Measurements from ENCODE around the gene ACSM3. TPM values are rescaled to one million over a fixed set of nuclear protein-coding genes. Genes with fewer than 3 reads are reported as not detected.

Gene ACSM3
- total RNA-seq, 1 donor from 2014 or later: 8.9 TPM

Other genes with a start within 250 kb of the ACSM3 start
- 4.6 TPM for gene ACSM2B, start 187.6 kb upstream of the ACSM3 start, total RNA-seq (ENCODE audit: insufficient read depth, low replicate concordance)
- 0.24 TPM for gene ACSM1, start 66.3 kb upstream of the ACSM3 start, total RNA-seq (ENCODE audit: insufficient read depth, low replicate concordance)
- gene THUMPD1, start 22.2 kb upstream of the ACSM3 start, total RNA-seq (ENCODE audit: insufficient read depth, low replicate concordance): 103 TPM
- gene ERI2, start 42.5 kb downstream of the ACSM3 start, total RNA-seq (ENCODE audit: insufficient read depth, low replicate concordance): 26.7 TPM
- 4.1 TPM for gene REXO5, start 42.5 kb downstream of the ACSM3 start, total RNA-seq (ENCODE audit: insufficient read depth, low replicate concordance)
- gene DCUN1D3, start 136.3 kb downstream of the ACSM3 start, total RNA-seq (ENCODE audit: insufficient read depth, low replicate concordance): 45.0 TPM
- gene LYRM1, start 136.8 kb downstream of the ACSM3 start, total RNA-seq (ENCODE audit: insufficient read depth, low replicate concordance): 40.0 TPM

Data from umbilical cord (tissue), 1 donor.